Breast epithelium (tissue), 4 donors: ENCODE measurements around the gene CST8. TPM values are rescaled to one million over a fixed set of nuclear protein-coding genes. Genes with fewer than 3 reads are reported as not detected.

Experiments used
- DNase-seq, 2 donors: peaks; one replicate each; pipeline ENCODE4 v3.0.0-alpha.2; 2019; ENCODE audit warnings: low spot score in 2 of 2
- H3K27ac ChIP-seq, 2 donors: fragments of 200-600 bp; sonication (generic) in 1 of 2; one replicate each; pipeline ENCODE4 v1.5.1; 2016 to 2019; ENCODE audit warnings: mild to moderate bottlenecking in 1 of 2
- H3K27me3 ChIP-seq, 2 donors: fragments of 200-600 bp; sonication (generic) in 1 of 2; one replicate each; pipeline versions ENCODE4 v1.5.1 to v1.6.0; 2017 to 2019; ENCODE audit warnings: control low read depth in 1 of 2, mild to moderate bottlenecking in 1 of 2
- H3K36me3 ChIP-seq: fragments of 200-600 bp; one replicate; pipeline ENCODE4 v1.5.1; 2019
- H3K4me1 ChIP-seq, 2 donors: fragments of 200-600 bp; sonication (generic); one replicate each; pipeline ENCODE4 v1.5.1; 2016 to 2019; ENCODE audit warnings: control low read depth in 1 of 2
- H3K4me3 ChIP-seq, 3 donors: fragments of 200-600 bp; sonication (generic); 1 replicate in 2 of 3; 2 replicates in 1 of 3; pipeline ENCODE4 v1.5.1; 2016 to 2019; ENCODE audit warnings: mild to moderate bottlenecking in 3 of 3, moderate library complexity in 2 of 3
- H3K9me3 ChIP-seq, 2 donors: fragments of 200-600 bp; sonication (generic) in 1 of 2; one replicate each; pipeline ENCODE4 v1.5.1; 2016 to 2019; ENCODE audit warnings: control low read depth in 1 of 2
- POLR2A ChIP-seq: fragments of 450-650 bp; IDR thresholded peaks from one replicate; pipeline ENCODE4 v1.6.1; 2016; ENCODE audit warnings: antibody characterized with exemption, mild to moderate bottlenecking, moderate library complexity
- POLR2AphosphoS5 ChIP-seq, 3 donors: sonication (generic); formaldehyde crosslinking; IDR thresholded peaks; one replicate each; pipeline ENCODE4 v1.6.1; 2017; ENCODE audit warnings: antibody characterized with exemption in 3 of 3
- intact Hi-C: fragments of 100-400 bp; cut with DNase I; formaldehyde crosslinking; loops from one replicate; pipeline ENCODE4 v1.15.1; 2023; ENCODE audit warnings: low total_unique reads
- total RNA-seq, 3 donors: library from RNA; depleted of rRNA; stranded (reverse); fragments of >200 nt; gene quantifications; one replicate each; pipeline ENCODE4 v1.1.0, GENCODE V29; 2016
- TF ChIP-seq, protein P1 (sequence below), 3 donors: fragments of 450-650 bp; IDR thresholded peaks; one replicate each; pipeline ENCODE4 v1.5.1; 2016 to 2017; ENCODE audit warnings: antibody characterized with exemption in 3 of 3, mild to moderate bottlenecking in 3 of 3, moderate library complexity in 3 of 3

The CST8 gene
- total RNA-seq, 3 donors from 2014 or later: not detected

DNA sequence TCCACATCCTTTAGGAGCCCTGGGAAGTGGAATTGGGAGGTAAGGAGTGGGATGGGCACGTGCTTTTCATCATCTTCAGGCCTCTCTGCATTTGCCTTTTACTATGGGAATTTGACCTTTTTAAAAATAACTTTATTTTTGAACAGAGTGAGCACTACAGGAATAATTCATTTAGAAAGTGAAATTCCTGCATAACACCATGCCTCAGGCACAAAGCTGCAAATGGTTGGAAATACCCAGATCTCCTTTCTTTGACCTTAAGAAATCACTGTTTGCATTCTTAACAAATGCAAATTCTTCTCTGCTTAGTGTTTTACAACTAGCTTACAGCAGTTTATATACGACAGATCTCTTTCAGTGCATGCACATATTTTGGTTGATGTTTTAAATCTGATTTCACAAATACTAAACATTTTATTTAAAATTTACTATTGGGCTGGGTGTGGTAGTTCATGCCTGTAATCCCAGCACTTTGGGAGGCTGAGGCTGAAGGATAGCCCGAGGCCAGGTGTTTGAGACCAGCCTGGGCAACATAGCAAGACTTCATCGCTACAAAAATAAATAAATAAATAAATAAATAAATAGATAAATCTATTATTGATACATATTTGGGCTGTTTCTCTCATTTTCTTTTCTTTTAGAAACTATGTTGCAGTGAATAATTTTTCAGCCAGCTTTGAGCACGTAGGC is 24.5 kb downstream of the CST8 start:
- Histone ChIP-seq H3K27ac (no peak overlapping the region), H3K27me3 (no peaks in the 10 kb centered on the region), H3K4me1 (no peaks in the 10 kb centered on the region), H3K4me3 (no peak overlapping the region), H3K36me3 (no peaks in the 10 kb centered on the region), H3K9me3 (no peaks in the 10 kb centered on the region)
- TF ChIP-seq, protein P1, sequence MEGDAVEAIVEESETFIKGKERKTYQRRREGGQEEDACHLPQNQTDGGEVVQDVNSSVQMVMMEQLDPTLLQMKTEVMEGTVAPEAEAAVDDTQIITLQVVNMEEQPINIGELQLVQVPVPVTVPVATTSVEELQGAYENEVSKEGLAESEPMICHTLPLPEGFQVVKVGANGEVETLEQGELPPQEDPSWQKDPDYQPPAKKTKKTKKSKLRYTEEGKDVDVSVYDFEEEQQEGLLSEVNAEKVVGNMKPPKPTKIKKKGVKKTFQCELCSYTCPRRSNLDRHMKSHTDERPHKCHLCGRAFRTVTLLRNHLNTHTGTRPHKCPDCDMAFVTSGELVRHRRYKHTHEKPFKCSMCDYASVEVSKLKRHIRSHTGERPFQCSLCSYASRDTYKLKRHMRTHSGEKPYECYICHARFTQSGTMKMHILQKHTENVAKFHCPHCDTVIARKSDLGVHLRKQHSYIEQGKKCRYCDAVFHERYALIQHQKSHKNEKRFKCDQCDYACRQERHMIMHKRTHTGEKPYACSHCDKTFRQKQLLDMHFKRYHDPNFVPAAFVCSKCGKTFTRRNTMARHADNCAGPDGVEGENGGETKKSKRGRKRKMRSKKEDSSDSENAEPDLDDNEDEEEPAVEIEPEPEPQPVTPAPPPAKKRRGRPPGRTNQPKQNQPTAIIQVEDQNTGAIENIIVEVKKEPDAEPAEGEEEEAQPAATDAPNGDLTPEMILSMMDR (IDR thresholded peaks at IDR 0.05): no peak
- TF ChIP-seq POLR2A: no peak
- no peak for TF ChIP-seq POLR2AphosphoS5 (IDR thresholded peaks at IDR 0.05)
- intact Hi-C loops: no loop called here
- DNase-seq: no peak

DNA sequence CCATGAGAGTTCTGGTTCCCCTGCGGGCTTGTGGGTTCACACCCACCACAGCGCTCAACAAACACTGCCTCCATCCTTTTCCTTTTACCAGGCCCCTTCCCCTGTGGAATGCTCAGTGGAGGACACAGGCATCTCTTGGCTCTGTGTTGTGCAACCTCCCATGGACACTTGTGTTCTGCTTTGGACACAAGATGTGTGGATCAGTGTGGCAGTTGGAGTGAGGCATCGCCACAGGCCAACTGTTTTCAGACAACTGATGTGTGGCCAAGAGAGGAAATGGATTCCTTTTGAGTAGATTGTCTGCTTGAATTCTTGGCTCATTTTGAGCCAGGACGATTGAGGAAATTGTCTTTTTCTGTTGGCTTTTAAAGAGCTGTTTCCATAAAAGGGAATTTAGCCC is 26.8 kb downstream of the CST8 start:
- intact Hi-C loops: no loop called here
- Histone ChIP-seq H3K9me3 (no peaks in the 10 kb centered on the region), H3K4me1 (no peaks in the 10 kb centered on the region)

DNA sequence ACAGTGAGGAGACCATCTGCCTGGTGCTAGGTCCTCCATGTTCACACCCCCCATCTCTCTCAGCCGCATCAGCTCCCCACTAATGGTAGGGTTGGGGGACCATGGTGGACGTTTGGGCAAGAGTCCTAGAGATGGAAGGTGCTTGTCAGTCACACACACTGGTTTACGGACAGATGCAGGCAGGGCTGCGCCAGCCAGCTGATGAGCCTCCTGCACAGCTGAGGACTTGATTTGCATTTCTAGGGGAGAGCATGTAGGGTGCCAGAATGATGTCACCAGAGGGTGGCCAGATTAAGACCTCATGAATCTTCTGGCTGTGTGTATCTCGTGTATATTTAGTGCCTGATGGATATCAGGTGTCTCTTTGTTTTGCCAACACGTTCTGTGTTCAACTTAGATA is 28.6 kb downstream of the CST8 start:
- Histone ChIP-seq H3K4me3 (no peak overlapping the region), H3K4me1 (no peaks in the 10 kb centered on the region), H3K27me3 (no peaks in the 10 kb centered on the region), H3K36me3 (no peaks in the 10 kb centered on the region), H3K27ac (no peak overlapping the region), H3K9me3 (no peaks in the 10 kb centered on the region)
- TF ChIP-seq, protein P1 (IDR thresholded peaks at IDR 0.05): no peak
- TF ChIP-seq POLR2AphosphoS5 (IDR thresholded peaks at IDR 0.05) (no peak), POLR2A (no peak)
- intact Hi-C loops: no loop called here
- DNase-seq: no peak

More for the DNA sequence above, 26.8 kb downstream of the CST8 start:
- no peaks in the 10 kb centered on the region for H3K27me3 ChIP-seq
- no peak overlapping the region for H3K27ac ChIP-seq
- H3K36me3 ChIP-seq: no peaks in the 10 kb centered on the region
- no peak for DNase-seq
- TF ChIP-seq, protein P1 (IDR thresholded peaks at IDR 0.05): no peak
- no peak overlapping the region for H3K4me3 ChIP-seq

DNA sequence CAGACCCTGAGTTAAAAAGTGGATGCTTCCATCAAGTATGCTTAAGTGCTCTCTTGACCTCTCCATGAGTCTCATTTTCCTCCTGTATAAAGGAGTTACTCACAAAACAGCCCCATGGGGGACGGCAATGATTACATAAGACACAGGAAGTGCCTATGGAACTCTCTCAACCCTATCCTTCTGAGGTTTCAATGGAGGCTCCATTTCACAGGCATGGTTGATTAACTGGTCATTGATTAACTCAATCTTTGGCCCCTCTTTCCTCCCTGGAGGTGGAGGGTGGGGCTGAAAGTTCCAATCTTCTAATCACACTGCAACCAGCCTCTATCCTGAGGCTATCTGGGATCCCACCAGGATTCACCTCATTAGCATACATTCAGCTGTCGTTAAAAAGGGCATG is 29.3 kb downstream of the CST8 start:
- intact Hi-C loops: no loop called here
- TF ChIP-seq, protein P1 (IDR thresholded peaks at IDR 0.05): no peak
- TF ChIP-seq POLR2A (no peak), POLR2AphosphoS5 (IDR thresholded peaks at IDR 0.05) (no peak)
- Histone ChIP-seq H3K4me1 (no peaks in the 10 kb centered on the region), H3K27ac (no peak overlapping the region), H3K36me3 (no peaks in the 10 kb centered on the region), H3K9me3 (no peaks in the 10 kb centered on the region), H3K4me3 (no peak overlapping the region), H3K27me3 (no peaks in the 10 kb centered on the region)
- DNase-seq: no peak

DNA sequence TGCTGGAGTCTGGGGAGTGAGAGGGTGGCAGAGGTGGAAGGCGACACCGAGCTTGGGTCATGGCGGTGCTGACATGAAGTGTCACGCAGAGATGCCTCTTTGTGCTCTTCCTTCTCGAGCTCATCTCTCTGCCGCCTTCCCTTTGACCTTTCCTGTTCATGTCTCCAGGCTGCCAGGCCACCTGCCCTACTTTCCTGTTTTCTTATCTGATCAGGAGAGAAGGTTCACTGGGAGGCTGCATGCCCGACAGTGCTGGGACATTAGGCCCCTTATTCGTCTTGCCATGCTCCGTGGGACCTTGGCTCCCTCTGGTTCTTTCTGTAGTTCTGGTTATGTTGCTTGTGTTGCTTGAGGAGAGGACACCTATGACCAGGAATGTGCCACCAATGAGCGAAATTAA is 33.2 kb downstream of the CST8 start:
- Histone ChIP-seq H3K9me3 (no peaks in the 10 kb centered on the region), H3K4me1 (no peaks in the 10 kb centered on the region), H3K27me3 (no peaks in the 10 kb centered on the region), H3K36me3 (no peaks in the 10 kb centered on the region), H3K4me3 (no peak overlapping the region), H3K27ac (no peak overlapping the region)
- intact Hi-C loops: no loop called here
- TF ChIP-seq, protein P1 (IDR thresholded peaks at IDR 0.05): no peak
- TF ChIP-seq POLR2A (no peak), POLR2AphosphoS5 (IDR thresholded peaks at IDR 0.05) (no peak)
- no peak for DNase-seq
